ENCODE data around the gene EMP2.
A peak's percentile ranks its signal among the peaks of the same experiment; 100 is the strongest.
"Not testable (repeated sequence)": the region's sequence is repeated elsewhere in the genome, so short reads cannot be mapped to it uniquely, and the experiment has no call there.

EMP2 gene

GRCh38 chr16:10578474-10579316 lies 1.7 kb downstream of the EMP2 start:
- no peak for DNase-seq (ENCODE audit: low spot score)

GRCh38 chr16:10577305-10578202 lies 2.8 kb downstream of the EMP2 start:
- DNase-seq (ENCODE audit: low spot score): peak; percentile 30

DNA sequence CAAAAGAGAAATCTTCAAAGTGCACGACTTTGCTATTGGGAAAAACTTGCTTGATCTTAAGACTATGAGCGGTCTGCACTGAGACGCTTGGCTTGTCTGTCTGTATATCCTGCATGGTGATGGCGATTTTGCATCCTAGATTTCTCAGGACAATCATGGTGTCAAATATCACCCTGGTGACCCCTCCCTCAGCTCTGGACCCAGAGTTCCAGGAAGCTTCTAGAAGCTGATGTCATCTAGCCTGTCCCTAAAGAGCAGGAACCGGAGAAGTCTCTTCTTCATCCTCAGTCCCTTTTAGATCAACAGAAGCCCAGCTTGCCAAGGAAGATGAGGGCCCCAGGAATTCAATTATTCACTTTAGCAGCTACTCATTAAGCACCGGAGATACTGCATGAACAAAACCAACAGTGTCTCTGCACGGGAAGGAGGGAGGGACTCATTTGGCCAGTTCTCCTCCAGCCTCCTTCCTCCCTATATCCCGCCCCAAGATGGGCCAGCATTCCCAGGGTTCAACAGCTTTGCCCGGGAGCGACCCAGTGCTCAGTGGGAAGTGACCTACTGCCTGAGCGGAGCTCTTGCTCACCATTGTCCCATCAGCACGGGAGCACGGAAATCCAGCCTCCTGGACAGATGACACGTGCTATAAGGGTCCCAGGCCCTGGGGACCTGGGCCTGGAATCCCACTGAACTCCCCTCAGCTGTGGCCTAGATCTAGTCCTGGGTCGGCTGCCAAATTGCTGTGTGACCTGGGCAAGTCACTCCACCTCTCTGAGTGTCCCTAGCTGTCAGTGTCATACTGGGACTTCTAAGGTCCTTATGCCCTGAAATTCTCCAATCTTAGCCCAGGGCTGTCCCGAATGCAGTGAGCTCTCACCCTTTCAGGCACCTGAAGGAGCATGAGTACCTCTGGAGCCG lies 3.8 kb downstream of the EMP2 start:
- peak; percentile 61 for DNase-seq (ENCODE audit: low spot score)

DNA sequence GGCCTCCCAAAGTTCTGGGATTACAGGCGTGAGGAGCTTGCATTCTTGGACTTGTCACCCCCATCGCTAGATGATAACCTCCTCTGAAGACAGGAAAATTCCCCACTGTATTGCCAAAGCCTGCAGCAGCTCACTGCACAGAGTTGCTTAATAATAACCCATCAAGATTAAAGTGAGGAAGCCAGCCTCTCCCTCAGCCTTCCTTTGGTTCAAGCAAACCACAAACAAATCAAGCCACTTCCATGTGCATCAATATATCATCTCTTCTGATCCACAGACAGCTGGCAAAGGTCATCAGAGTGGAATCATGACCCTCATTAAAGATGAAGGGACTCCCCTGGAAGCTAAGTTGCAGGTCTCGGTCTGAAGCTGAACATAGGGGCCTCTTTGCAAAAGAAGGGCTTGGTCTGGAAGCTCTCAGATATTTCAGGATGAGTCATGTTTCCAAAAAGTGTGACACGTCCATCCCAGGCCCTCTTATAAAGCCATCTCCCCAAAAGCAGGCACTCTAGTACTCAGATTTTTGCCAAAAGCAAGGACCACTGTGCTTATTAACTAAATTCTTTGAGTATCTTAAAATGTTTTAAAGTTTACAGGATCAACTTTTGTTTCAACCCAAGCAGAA lies 4.8 kb downstream of the EMP2 start:
- DNase-seq (ENCODE audit: low spot score): no peak

- no peak for DNase-seq (ENCODE audit: low spot score)
These were observed 7.8 kb downstream of the EMP2 start for GRCh38 chr16:10572611-10573010.

- no peak for DNase-seq (ENCODE audit: low spot score)
These were observed 9.0 kb downstream of the EMP2 start for GRCh38 chr16:10571354-10571753.

GRCh38 chr16:10569621-10570020 lies 10.8 kb downstream of the EMP2 start:
- no peak for DNase-seq (ENCODE audit: low spot score)

- no peak for DNase-seq (ENCODE audit: low spot score)
These were observed 13.8 kb downstream of the EMP2 start for GRCh38 chr16:10566613-10567012.

GRCh38 chr16:10565167-10565566 lies 15.2 kb downstream of the EMP2 start:
- no peak for DNase-seq (ENCODE audit: low spot score)

GRCh38 chr16:10564591-10564990 lies 15.8 kb downstream of the EMP2 start:
- no peak for DNase-seq (ENCODE audit: low spot score)

DNA sequence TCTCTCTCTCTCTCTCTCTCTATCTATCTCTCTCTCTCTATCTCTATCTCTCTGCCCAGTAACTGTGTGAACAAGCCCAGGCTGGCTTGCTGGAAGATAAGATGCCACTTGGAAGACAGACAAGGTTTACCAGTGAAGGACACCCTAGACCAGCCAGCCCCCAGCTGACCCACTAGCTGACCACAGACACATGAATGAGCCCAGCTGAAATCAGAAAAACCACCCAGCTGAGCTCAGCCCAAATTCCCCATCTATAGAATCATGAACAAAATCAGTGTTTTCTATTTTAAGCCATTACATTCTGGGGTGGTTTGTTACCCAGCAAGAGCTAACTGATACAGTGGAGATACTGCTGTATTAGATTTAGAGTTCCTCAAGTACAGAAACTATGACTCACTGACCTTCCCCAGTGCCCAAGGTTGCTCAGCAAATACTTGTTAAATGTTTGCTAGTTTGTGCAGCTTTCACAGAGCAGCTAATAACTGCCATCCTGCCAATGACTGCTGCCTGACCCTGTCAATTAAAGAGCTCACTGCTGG lies 18.0 kb downstream of the EMP2 start:
- DNase-seq (ENCODE audit: low spot score): no peak

- DNase-seq (ENCODE audit: low spot score): no peak
These were observed 19.0 kb downstream of the EMP2 start for GRCh38 chr16:10561425-10561824.

DNA sequence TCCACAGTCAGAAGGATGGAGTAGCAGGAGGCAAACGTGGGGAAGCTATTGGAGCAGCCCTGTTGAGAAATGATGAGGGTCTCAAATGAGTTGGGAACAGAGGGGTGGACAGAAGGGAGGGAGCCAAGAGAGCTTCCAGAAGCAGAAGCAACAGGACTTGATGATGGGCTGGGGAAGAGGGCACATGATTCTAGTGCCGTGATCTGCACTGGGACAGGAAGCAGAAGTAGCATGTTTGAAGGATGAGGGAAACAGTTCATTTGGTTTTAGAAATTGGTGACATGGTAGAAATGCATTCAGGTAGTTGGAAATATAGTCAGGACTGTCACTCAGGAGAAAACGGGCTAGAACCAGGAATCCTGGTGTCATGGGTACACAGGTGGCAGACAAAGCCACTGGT lies 19.4 kb downstream of the EMP2 start:
- no peak for DNase-seq (ENCODE audit: low spot score)

- DNase-seq (ENCODE audit: low spot score): not testable (repeated sequence)
These were observed 20.6 kb downstream of the EMP2 start for GRCh38 chr16:10559792-10560191.

DNA sequence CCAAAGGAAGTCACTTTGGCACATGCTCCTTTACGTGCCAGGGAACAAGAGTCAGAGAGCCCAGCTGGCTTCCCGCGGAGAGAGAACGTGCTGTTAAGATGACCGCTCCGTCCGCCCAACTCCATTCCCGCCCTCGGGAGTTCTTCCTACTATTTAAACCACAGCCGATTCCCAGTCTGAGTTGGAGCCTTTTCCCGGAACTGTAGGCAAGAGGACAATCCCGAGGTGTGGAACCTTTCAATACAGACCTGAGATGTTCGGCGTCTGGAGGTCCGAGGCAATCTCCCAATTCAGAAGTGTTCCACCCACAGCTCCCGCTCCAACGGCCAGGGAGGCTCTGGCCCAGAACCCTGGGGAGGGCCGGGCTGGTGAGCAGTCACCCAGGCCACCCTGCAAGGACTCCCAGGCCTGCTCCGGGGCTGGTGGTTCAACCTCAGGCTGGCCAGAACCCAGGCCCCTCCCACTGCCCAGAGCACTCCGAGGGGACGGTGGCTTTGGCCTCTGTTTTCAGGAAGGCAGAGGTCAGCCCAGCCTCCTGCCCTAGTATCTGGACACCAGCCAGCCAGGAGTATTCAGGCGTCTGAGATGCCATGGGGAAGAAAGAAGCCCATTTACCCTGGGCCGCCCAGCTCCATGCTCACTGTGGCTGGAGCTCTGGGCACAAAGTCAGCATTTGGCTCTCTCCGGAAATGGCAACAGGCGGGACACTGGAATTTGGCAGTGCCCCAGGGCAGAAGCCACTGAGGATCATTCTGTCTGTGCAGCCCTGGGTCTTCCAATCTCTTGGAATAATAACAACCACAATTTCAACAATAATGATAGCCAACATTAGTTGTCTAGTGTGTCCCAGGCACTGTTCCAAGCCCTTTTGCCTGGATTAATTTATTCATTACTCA lies 21.4 kb downstream of the EMP2 start:
- no peak for DNase-seq (ENCODE audit: low spot score)

DNA sequence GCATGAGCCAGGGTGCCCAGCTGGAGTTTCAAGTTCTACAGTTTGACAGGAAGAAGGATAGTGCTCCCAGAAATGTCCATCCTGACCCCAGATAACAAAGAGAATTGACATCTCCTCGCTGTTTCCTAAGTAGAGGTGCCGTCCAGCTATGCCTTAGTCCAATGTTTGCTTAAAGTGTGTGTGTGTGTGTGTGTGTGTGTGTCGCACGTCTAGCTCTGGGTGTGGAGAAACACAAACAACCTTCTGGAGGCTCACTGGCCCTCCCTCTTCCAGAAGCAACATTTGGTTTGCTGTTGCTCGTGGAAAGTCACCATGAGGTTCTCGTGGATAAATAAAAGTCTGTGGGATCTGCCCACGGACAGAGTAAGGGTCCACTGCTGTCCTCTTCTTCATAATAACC lies 22.1 kb downstream of the EMP2 start:
- DNase-seq (ENCODE audit: low spot score): no peak

DNA sequence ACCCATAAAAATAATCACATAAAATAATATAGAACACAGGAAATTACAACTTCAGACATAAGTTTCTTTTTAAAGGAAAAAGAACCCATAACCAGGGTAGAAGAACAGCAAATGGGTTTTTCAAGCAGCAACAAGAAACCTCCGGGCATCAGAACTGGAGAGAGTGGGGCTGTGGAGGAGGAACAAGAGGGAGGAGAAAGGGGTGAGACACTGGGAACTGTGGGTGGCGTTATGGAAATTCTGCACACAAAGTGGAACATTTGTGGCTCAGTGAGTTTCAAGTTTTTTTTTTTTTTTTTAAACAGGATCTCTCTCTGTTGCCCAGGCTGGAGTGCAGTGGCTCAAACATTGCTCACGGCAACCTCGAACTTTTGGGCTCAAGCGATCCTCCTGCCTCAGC lies 22.6 kb downstream of the EMP2 start:
- no peak for DNase-seq (ENCODE audit: low spot score)

DNA sequence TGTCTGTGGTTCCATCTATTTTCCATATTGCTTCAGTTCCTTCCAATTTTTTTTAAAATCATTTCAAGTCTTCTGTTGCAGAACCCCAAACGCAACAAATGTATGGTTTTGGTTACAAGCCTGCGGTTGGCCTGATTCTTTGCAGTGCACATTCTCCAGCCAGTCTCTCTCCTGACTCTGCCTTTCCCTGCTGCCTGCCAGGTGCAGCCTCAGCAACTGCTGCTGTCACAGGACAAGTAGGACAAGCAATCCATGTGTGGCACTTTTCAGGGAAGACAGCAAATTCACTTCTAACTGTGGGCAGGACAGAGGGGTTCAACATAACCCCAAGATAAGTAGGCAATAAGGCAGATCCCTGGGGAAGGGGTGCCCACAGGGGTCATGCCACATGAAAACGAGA lies 24.2 kb downstream of the EMP2 start:
- no peak for DNase-seq (ENCODE audit: low spot score)

DNA sequence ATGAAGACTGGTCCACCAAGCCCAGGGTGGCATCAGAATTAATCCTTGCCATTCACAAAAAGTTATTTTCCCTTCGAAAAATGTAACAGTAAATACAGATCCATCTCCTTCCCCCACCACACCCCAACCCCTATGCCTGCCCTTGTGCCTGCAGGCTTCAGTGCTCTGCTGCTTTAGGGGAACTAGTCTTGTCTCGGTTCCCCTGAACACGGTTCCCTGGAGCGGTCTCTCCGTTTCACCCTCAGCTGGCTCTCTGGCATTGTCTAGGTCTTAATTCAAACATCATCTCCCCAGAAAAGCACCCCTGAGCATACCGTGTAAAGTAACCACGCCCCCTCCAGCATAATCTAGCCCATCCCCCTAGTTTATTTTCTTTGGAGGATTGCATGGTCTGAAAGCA lies 25.8 kb downstream of the EMP2 start:
- no peak for DNase-seq (ENCODE audit: low spot score)

GRCh38 chr16:10552998-10553491 lies 27.4 kb downstream of the EMP2 start:
- no peak for DNase-seq (ENCODE audit: low spot score)

Data from SK-N-DZ (cell line).